HCT116 (cell line): ENCODE measurements around the gene PDLIM5.

Experiments used
- CTCF ChIP-seq, 3 experiments: fragments of 200-600 bp in 1 of 3; sonication (generic) in 1 of 3; IDR thresholded peaks in 2 of 3; conservative IDR thresholded peaks in 1 of 3; 2 replicates each; pipeline ENCODE4 v1.5.1; 2012 to 2017; ENCODE audit warnings: low read depth in 2 of 3, low read length in 2 of 3, antibody characterized with exemption in 1 of 3, borderline replicate concordance in 1 of 3, control low read depth in 1 of 3, mild to moderate bottlenecking in 1 of 3, mixed read lengths in 1 of 3, mixed run types in 1 of 3, moderate library complexity in 1 of 3; ENCODE audit not compliant: insufficient read depth in 1 of 3
- EZH2 ChIP-seq: fragments of 200-600 bp; sonication (generic); IDR thresholded peaks from 2 replicates; pipeline ENCODE4 v1.6.1; 2017; ENCODE audit warnings: antibody characterized with exemption, mixed run types
- FOSL1 ChIP-seq: IDR thresholded peaks from 2 replicates; pipeline ENCODE4 v1.6.1; 2012; ENCODE audit warnings: low read depth
- SP1 ChIP-seq: IDR thresholded peaks from 2 replicates; pipeline ENCODE4 v1.6.1; 2012; ENCODE audit warnings: low read depth

- TF ChIP-seq FOSL1 = no peak
- no peak for TF ChIP-seq CTCF (IDR thresholded peaks at IDR 0.05 in 2 of 3, conservative IDR thresholded peaks at IDR 0.05 in 1 of 3; ENCODE audit: borderline replicate concordance in 1 of 3, insufficient read depth in 1 of 3, low read depth in 2 of 3, low read length in 2 of 3)
- no peak for TF ChIP-seq EZH2
- no peak for TF ChIP-seq SP1
These were observed 6.9 kb downstream of the PDLIM5 start for GRCh38 chr4:94458682-94459081.
